HG02870 (cell line): Measurements from ENCODE around the gene ERAL1.
"Not testable (repeated sequence)": the region's sequence is repeated elsewhere in the genome, so short reads cannot be mapped to it uniquely, and the experiment has no call there.

Experiments used
- ATAC-seq: cut with Tn5 transposase; IDR thresholded peaks from one replicate; pipeline ENCODE4 v1.9.1; 2021; ENCODE audit warnings: mild to moderate bottlenecking, moderate library complexity; ENCODE audit not compliant: unreplicated experiment

ERAL1 gene

GRCh38 chr17:28849281-28849680 lies 5.5 kb upstream of the ERAL1 start:
- no peak for ATAC-seq

GRCh38 chr17:28853295-28853694 lies 1.5 kb upstream of the ERAL1 start:
- no peak for ATAC-seq

GRCh38 chr17:28855336-28855679 lies 492 bp downstream of the ERAL1 start:
- ATAC-seq: no peak

- ATAC-seq: no peak
Measured at GRCh38 chr17:28856028-28856574, 1.3 kb downstream of the ERAL1 start.

- no peak for ATAC-seq
Measured at GRCh38 chr17:28857905-28858800, 3.3 kb downstream of the ERAL1 start.

- no peak for ATAC-seq
Measured at GRCh38 chr17:28858801-28859355, 4.1 kb downstream of the ERAL1 start.

- no peak for ATAC-seq
Measured at GRCh38 chr17:28860363-28860808, 5.6 kb downstream of the ERAL1 start.

- no peak for ATAC-seq
Measured at GRCh38 chr17:28861393-28862203, 6.8 kb downstream of the ERAL1 start.

GRCh38 chr17:28862561-28862960 lies 7.7 kb downstream of the ERAL1 start:
- ATAC-seq: no peak

- no peak for ATAC-seq
Measured at GRCh38 chr17:28863953-28864352, 9.1 kb downstream of the ERAL1 start.

GRCh38 chr17:28864991-28865849 lies 10.4 kb downstream of the ERAL1 start:
- no peak for ATAC-seq

- ATAC-seq: no peak
Measured at GRCh38 chr17:28865946-28866752, 11.3 kb downstream of the ERAL1 start.

- no peak for ATAC-seq
Measured at GRCh38 chr17:28867276-28867675, 12.5 kb downstream of the ERAL1 start.

- ATAC-seq: peak; percentile 93
Measured at GRCh38 chr17:28871056-28871579, 16.3 kb downstream of the ERAL1 start.

GRCh38 chr17:28873839-28874238 lies 19.0 kb downstream of the ERAL1 start:
- no peak for ATAC-seq

GRCh38 chr17:28874750-28875149 lies 19.9 kb downstream of the ERAL1 start:
- ATAC-seq: no peak

- ATAC-seq: no peak
Measured at GRCh38 chr17:28875848-28876550, 21.2 kb downstream of the ERAL1 start.

GRCh38 chr17:28877150-28877711 lies 22.4 kb downstream of the ERAL1 start:
- not testable (repeated sequence) for ATAC-seq
